ENCODE results near the gene NPAS2. TPM values are rescaled to one million over a fixed set of nuclear protein-coding genes. Genes with fewer than 3 reads are reported as not detected.

NPAS2 gene
- total and polyA plus RNA-seq, 2 donors (not counting 3 experiments of a cell fraction or from before 2014, with no cell fraction given): 29.0 to 53.9 TPM

DNA sequence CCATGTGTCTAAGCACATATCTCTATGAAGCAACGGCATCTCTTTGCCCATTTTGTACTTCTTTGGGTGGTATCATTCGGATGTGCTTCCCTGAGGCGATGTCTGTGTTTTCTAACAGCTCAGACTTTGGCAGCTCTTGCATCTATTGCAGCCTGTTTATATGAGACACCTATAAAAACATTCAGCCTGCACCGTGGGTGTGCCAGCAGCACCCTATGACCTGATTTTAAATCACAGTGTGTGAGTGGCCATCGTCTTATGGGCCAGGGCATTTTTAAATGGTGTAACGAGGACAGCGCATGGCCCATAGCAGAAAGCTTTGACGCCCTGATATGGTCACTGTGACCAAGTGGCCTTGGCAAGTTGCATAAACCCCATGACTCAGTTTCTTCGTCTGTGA lies 12.9 kb downstream of the NPAS2 start:
- Histone ChIP-seq H3K4me1 (ENCODE audit: control insufficient read depth, extremely low read depth, insufficient read depth, low read length) (no peaks in the 10 kb centered on the region), H3K4me3 (replicated peaks in 1 of 3; ENCODE audit: insufficient read depth in 1 of 3, low read depth in 1 of 3, low read length in 3 of 3) (no peak overlapping the region), H3K36me3 (ENCODE audit: control insufficient read depth in 2 of 2, extremely low read depth in 1 of 2, insufficient read depth in 2 of 2, low read length in 2 of 2) (peaks cover 2 to 6% of the 10 kb centered on the region in 2 experiments), H3K79me2 (ENCODE audit: control insufficient read depth, insufficient read depth, low read length) (peaks cover 59% of the 10 kb centered on the region), H3K27me3 (ENCODE audit: control insufficient read depth in 2 of 2, insufficient read depth in 2 of 2, low read length in 2 of 2) (no peaks in the 10 kb centered on the region), H4K20me1 (replicated peaks; ENCODE audit: control insufficient read depth, extremely low read depth, insufficient read depth, low read length) (no peaks in the 10 kb centered on the region), H2AFZ (ENCODE audit: low read depth, low read length) (no peak overlapping the region), H3K4me2 (ENCODE audit: insufficient read depth, low read length) (no peak overlapping the region), H3K9ac (replicated peaks; ENCODE audit: extremely low read depth, insufficient read depth, low read length) (no peak overlapping the region), H3K9me3 (replicated peaks; ENCODE audit: control insufficient read depth, insufficient read depth, low read length) (no peaks in the 10 kb centered on the region), H3K27ac (ENCODE audit: insufficient read depth, low read depth, low read length) (no peak overlapping the region), H3K9me1 (replicated peaks; ENCODE audit: control insufficient read depth, extremely low read depth, insufficient read depth, low read length) (no peaks in the 10 kb centered on the region)
- POLR2A ChIA-PET: no interaction called here
- dilution Hi-C loops (cut with MboI; ENCODE audit: extremely low pct_ligation_motif_present, low sequenced_read_pairs): no loop called here
- CTCF ChIA-PET: no interaction called here
- no TSS peak for BruUV-seq (replicated peaks)
- DNase-seq (ENCODE audit: low read depth, low spot score) (peak; percentile 25), FAIRE-seq (no peak)
- intact Hi-C loops (cut with micrococcal nuclease): no loop called here
- TF ChIP-seq EZH2 (IDR thresholded peaks at IDR 0.05; ENCODE audit: borderline replicate concordance, low read depth, low read length, severe bottlenecking) (no peak), MYC (IDR thresholded peaks at IDR 0.05; ENCODE audit: low read depth, low read length) (no peak), JUN (IDR thresholded peaks at IDR 0.05; ENCODE audit: borderline replicate concordance, insufficient read depth, insufficient read length, low read depth) (no peak), POLR2AphosphoS5 (IDR thresholded peaks at IDR 0.05; ENCODE audit: insufficient read depth, low read depth, low read length) (no peak), POLR2A (IDR thresholded peaks at IDR 0.05; ENCODE audit: low read depth, low read length) (no peak), FOS (IDR thresholded peaks at IDR 0.05; ENCODE audit: borderline replicate concordance, insufficient read depth, low read length) (no peak), GATA2 (IDR thresholded peaks at IDR 0.05; ENCODE audit: insufficient read depth, insufficient read length, low read depth, low read length) (no peak)
- TF ChIP-seq, protein P1, sequence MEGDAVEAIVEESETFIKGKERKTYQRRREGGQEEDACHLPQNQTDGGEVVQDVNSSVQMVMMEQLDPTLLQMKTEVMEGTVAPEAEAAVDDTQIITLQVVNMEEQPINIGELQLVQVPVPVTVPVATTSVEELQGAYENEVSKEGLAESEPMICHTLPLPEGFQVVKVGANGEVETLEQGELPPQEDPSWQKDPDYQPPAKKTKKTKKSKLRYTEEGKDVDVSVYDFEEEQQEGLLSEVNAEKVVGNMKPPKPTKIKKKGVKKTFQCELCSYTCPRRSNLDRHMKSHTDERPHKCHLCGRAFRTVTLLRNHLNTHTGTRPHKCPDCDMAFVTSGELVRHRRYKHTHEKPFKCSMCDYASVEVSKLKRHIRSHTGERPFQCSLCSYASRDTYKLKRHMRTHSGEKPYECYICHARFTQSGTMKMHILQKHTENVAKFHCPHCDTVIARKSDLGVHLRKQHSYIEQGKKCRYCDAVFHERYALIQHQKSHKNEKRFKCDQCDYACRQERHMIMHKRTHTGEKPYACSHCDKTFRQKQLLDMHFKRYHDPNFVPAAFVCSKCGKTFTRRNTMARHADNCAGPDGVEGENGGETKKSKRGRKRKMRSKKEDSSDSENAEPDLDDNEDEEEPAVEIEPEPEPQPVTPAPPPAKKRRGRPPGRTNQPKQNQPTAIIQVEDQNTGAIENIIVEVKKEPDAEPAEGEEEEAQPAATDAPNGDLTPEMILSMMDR (IDR thresholded peaks at IDR 0.05; ENCODE audit: extremely low read depth in 1 of 2, insufficient read depth in 1 of 2, low read depth in 1 of 2, low read length in 2 of 2): no peak
- TF ChIP-seq, protein P2, sequence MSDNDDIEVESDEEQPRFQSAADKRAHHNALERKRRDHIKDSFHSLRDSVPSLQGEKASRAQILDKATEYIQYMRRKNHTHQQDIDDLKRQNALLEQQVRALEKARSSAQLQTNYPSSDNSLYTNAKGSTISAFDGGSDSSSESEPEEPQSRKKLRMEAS (IDR thresholded peaks at IDR 0.05; ENCODE audit: insufficient read depth, insufficient read length): no peak
